GM21447 (cell line): ENCODE data around the gene TNK1.
A peak's percentile ranks its signal among the peaks of the same experiment; 100 is the strongest.
"Not testable (repeated sequence)": the region's sequence is repeated elsewhere in the genome, so short reads cannot be mapped to it uniquely, and the experiment has no call there.

Source experiments
- ATAC-seq: cut with Tn5 transposase; IDR thresholded peaks from one replicate; pipeline ENCODE4 v1.9.1; 2021; ENCODE audit not compliant: unreplicated experiment

TNK1 gene

GRCh38 chr17:7380855-7381683, at the start of gene TNK1:
TNK1 (plus strand) TSS chr17:7381089; CDS start chr17:7382927, 1,838 bp downstream.
- ATAC-seq = no peak

- ATAC-seq = no peak
These were observed 48.8 kb upstream of the TNK1 start for GRCh38 chr17:7332111-7332510.

GRCh38 chr17:7332600-7333069, 48.3 kb upstream of the TNK1 start:
- not testable (repeated sequence) for ATAC-seq

GRCh38 chr17:7334938-7335538, 45.9 kb upstream of the TNK1 start:
- ATAC-seq = no peak

GRCh38 chr17:7335765-7336164, 45.1 kb upstream of the TNK1 start:
- ATAC-seq = not testable (repeated sequence)

GRCh38 chr17:7336240-7337175, 44.4 kb upstream of the TNK1 start, which contains the start of gene ACAP1:
ACAP1 (plus strand) TSS chr17:7336529; CDS start chr17:7336735, 206 bp downstream.
- ATAC-seq = peak; percentile 72

GRCh38 chr17:7337600-7337999, 43.3 kb upstream of the TNK1 start:
- ATAC-seq = not testable (repeated sequence)

- ATAC-seq = no peak
These were observed 40.7 kb upstream of the TNK1 start for GRCh38 chr17:7340179-7340578.

- ATAC-seq = no peak
These were observed 39.0 kb upstream of the TNK1 start for GRCh38 chr17:7341842-7342241.

- ATAC-seq = no peak
These were observed 37.6 kb upstream of the TNK1 start for GRCh38 chr17:7343250-7343649.

GRCh38 chr17:7346761-7347614, 33.9 kb upstream of the TNK1 start:
- no peak for ATAC-seq

- no peak for ATAC-seq
These were observed 33.0 kb upstream of the TNK1 start for GRCh38 chr17:7347630-7348477.

- ATAC-seq = no peak
These were observed 32.2 kb upstream of the TNK1 start for GRCh38 chr17:7348478-7349242.

- ATAC-seq = peak; percentile 54
These were observed 29.0 kb upstream of the TNK1 start, which contains the start of gene KCTD11 for GRCh38 chr17:7351665-7352502. KCTD11 (plus strand) TSS chr17:7352162.

GRCh38 chr17:7352503-7352889, 28.4 kb upstream of the TNK1 start:
- no peak for ATAC-seq

- ATAC-seq = no peak
These were observed 27.8 kb upstream of the TNK1 start for GRCh38 chr17:7352910-7353635.

GRCh38 chr17:7354262-7354843, 26.5 kb upstream of the TNK1 start:
- no peak for ATAC-seq
